ENCODE data around the gene MFN1.

The MFN1 gene

DNA sequence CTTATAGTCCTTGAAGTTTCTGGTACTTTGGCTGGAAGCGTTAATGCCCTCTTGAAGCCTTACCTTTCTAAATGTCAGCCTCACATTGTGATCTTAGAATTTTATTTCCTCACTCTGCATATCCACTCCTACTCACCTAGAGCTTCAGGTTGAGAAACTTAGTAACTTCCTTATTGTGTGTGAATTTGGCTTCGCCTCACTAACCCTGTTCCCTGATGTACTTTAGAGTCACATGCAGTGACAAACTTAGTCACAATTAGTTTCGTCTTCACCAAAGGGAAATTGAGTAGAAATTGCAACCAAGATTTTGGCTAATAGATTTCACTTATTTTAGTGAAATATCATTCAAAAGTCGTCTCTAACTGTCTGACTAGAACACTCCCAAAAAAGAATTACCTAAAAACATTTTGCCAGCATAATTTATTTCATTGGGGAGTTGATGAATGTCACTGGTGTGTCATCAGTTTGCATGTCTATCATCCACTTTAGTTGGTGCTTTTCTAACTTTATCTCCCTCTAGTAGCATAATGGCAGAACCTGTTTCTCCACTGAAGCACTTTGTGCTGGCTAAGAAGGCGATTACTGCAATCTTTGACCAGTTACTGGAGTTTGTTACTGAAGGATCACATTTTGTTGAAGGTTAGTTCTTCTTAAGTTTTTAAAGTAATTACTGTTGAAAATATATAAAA lies 960 bp downstream of the MFN1 start:
- no peak for DNase-seq

DNA sequence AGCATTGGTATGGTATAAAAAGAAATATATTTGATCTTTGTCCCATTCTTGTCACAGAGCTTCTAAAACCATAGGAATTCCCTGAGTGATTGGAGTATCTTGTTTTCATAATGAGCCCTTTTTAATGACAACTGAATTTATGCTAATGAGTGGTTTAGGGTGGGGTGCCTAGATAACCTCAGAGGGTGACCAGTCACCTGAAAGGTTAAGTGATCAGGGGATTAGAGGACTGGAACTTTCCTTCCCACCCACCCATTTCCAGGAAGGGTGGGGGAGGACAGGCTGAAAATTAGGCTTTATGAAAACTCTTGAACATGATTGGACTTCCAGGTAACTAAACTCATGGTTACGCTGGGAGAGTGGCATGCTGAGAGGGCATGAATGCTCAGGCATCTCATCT lies 8.5 kb downstream of the MFN1 start:
- no peak for DNase-seq

DNA sequence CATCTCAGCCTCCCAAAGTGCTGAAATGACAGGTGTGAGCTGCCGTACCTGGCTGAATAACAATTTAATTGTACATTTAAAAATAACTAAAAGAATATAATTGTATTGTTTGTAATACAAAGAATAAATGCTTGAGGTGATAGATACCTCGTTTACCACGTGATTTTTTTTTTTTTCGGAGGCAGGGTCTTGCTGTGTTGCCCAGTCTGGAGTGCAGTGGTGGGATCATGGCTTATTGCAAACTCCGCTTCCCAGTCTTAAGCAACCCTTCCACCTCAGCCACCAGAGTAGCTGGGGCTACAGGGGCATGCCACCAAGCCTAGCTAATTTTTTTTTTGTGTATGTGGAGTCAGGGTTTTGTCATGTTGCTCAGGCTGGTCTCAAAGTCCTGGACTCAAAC lies 15.8 kb downstream of the MFN1 start:
- no peak for DNase-seq

DNA sequence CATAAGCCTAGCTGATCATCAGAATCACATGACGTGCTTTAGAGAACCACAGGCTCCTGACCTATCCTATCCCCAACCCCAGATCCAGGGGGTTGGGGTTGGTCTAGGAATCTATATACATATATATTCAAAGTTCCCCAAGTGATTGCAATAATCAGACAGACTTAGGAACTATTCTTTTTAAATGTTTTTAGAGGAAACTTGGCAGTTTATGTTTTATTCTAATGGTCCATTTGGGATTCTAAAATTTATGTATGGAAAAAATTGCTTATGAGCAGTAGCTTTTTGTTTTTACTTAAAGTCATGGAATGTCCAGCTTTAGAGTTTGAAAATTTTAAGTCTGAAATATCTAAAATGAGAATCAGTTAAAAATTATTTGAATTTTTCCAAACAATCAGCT lies 22.1 kb downstream of the MFN1 start:
- DNase-seq = no peak

DNA sequence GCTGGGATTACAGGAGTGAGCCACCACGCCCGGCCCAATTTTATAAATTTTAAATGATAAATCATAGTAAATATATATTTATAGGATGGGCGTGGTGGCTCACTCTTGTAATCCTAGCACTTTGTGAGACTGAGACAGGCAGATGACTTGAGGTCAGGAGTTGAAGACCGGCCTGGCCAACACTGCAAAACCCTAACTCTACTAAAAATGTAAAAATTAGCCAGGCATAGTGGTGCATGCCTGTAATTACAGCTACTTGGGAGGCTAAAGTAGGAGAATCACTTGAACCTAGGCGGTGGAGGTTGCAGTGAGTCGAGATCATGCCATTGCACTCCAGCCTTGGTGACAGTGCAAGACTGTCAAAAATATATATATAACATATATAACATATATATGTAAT lies 26.4 kb downstream of the MFN1 start:
- no peak for DNase-seq

DNA sequence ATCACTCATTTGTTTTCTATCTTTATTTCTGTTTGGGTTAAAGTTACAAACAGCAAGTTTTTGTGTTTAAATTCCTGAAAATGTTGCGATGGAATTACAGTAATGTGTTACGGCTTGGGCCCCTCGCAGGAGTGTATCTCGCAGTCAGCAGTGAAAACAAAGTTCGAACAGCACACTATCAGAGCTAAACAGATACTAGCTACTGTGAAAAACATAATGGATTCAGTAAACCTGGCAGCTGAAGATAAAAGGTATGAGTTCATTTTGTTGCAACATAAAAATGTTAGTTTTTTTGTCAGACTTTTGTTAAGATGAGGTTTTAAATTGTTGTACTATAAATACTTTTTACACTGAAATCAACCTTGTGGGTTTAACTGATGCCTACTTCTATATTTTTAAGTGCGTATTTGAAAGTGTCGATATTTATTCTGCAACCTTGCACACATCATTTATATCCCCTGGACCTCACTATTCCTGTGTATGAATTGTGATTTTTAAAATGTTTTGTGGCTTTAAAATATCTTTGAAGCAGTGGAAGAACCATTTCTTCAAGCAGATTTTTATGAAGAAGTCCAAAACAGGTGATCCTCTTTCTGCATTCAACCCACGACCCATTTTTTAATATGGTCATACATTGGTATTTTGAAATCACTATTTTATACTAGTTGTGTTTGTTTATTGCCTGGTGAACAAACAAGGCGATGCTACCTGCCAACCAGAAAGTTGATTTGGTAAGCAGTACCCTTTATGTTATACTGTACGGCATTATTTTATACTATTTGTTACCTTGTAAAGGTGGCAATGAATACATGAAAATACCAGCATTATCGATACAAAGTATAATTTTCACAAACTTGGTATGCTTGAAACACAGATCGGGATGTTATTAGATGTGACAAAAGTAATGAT lies 27.8 kb downstream of the MFN1 start:
- no peak for DNase-seq

DNA sequence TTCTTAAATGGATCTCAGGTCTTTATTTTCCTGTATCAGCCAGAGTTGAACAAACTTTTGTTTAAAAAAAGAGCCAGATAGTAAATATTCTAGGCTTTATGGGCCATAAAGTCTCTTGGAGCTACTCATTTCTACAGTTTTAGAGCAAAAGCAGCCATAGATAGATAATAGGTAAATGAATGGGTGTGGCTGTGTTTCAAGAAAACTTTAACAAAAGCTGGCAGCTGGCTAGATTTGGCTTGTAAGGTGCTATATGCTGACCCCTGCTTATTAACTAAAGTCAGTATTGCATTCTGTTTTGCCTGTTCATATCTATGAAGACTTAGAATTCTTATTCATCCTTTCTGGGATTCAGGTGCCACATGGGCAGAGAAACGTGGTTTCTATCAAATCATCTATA lies 29.0 kb downstream of the MFN1 start:
- no peak for DNase-seq

DNA sequence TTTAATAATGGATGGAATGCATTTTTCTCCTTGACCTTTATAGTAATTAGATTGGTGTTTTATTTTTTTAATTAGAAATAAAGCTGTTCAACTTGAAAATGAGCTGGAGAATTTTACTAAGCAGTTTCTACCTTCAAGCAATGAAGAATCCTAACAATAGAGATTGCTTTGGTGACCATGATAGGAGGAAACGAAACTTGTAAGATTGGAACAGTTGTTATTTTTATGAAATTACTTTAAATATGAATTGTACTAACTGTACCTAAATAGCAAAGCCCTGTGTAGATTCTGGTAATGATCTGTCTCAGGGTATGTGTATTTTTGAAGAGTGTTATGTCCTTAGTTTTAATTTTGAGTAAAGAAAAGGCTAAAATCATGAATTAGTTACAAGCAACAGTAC lies 44.4 kb downstream of the MFN1 start:
- no peak for DNase-seq

DNA sequence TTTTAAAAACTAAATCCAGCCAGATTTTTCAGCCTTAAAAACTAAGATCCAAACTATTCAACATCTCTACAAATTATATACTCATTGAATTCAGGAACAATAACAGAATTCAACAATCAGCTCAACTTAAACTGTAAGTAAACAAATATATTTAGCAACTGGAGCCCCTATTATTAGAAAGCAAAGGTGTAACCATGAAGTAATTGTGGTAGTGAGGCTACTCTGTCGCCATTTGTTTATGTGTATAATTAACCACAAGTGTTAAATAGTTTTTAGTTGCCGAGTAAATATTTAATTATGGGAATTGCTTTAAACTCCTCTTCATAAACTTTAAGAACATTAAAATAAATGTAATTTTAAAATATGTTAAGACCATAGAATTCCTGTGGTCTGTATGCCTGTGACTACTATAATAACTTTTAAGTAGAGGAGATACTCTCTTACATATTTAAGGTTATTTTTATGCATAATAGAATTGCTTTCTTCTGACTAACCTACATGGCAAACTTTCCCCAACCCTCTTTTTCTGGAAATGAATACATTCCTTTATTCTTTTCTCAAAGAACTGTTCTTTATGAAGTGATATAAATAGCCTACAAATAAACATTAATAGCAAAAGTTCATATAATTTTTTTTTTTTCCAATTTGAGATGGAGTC lies 51.2 kb downstream of the MFN1 start:
- DNase-seq = no peak

DNA sequence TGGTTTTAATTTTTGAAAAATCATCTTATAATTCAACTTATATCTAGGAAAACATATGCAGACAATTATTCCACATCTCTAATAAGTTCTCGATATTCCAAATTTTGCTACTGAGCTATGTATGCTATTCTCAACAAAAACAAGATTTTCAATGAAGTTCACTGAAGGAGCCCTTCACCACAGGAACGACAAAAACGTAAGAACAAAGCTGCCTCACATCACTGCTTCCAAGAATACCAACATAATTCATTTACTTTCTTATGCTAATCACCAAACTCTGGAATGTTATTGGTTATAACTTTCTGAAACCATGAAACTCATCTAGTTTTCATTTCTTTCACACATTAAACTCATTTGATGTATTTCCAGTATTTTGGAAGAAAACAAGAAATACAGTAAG lies 54.1 kb downstream of the MFN1 start:
- DNase-seq = no peak

DNA sequence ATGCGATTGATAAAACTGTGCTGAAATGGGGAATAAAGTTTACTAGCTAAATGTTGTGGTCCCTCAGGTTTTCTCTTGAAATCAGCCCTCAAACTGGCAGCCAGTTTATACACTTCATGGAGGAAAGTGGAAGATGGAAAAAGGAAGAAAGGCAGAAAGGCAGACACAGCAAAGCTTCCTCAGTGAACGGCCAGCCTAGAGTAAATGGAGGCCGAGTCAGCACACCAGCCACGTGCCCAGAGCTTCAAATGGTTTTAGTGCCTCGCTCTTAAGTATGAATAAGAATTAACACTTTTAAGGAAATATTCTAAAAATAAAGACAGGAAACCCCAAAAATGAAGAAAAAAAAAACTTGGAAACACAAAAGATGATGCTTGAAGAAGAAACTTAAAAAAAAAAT lies 55.5 kb downstream of the MFN1 start:
- DNase-seq = no peak

DNA sequence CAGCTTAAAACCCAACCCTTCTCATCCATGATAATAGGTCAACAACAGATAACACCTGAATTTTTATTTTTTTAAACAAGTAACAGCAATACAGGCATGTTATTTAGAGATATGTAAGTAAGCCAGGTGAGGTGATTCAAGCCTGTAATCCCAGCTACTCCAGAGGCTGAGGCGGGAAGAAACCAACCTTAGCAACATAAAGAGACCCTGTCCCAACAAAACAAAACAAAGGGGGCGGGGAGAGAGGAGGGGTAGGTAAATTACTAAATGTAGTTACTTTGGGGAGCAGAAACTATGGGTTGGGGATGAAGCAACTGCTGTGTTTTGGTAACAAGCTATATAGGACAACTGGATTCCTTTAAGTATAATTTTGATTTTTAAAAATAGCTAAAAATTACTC lies 56.8 kb downstream of the MFN1 start:
- no peak for DNase-seq

DNA sequence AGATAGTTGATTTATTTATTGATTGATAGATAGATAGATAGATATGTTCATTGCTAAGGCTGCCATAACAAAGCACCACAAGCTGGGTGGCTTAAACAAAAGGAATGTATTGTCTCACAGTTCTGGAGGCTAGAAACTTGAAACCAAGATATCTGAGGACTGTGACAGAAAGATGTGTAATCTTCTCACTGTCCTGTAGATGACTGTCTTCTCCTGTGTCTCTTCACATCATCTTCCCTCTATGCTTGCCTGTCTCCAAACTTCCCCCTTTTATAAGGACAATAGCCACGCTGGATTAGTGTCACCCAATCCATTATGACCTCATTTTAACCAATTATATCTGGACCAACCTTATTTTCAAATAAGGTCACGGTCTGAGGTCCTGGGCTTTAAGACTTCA lies 62.8 kb downstream of the MFN1 start:
- DNase-seq = no peak

DNA sequence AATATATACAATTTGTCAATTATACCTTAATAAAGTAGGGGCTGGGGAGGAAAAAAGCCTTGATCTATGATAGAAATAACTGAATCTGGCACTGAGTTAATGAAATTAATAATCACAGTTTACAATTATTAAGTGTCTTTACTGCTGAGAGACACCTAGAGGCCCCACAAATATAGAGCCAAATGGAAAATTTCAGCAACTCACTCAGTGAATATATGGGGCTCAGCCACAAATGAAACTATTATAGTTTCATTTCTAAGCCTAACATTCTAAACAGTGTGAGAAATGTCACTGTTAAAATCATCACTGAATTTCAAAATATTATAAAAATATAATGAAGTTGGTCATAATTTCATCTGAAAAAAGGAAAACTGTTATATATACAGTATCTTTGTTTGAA lies 63.5 kb downstream of the MFN1 start:
- DNase-seq = no peak

DNA sequence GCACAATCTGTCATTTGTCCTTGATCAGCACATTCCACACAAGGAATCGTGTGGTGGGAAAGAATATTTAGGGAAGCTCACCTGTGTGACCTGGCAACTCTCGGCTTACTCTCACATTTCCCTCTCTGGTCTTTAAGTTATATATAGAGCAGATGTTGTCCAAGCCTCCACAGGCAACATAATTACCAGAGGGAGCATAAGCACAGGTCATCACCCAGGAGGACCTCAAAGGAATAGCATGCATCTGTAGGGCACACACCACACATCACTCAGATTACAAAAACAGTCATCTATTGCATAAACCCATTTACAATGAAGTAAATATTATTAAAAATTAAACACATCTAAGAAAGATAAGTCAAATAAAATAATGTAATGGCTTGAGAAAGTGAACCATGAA lies 67.3 kb downstream of the MFN1 start:
- no peak for DNase-seq

DNA sequence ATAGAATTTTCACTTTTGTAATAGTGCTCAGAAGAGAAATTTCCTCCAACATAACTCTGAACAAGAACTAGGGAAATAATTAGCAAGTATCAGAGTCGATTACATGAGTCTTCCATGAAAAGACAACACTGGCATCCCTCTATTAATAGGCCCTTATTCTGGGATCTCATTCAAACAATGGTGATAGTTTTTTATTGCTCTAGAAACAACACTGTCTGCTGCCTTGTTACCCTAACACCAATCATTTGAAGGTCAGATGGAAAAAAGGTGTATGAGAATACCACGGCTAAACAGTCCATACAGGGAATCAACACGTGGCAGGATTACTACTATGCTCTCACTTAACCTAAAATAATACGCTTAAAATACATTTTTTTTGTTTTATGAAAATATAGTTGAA lies 67.9 kb downstream of the MFN1 start:
- no peak for DNase-seq

DNA sequence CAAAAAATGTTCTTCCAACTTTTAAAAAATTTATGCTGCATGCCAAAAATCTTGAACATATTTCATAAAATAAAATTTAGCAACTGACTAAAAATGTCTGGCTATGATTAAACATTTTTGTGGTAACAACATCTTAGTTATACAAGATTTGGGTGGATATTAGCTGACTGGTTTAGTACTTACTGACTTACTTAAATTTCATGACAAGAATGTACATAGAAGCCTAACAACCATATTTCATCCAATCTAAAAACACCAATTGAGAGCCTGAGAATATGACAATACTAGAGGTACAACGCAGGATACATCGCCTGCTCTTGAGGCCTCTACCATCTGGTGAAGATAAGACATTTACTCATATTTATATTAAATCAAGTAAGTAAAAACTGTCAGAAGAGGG lies 69.2 kb downstream of the MFN1 start:
- no peak for DNase-seq

DNA sequence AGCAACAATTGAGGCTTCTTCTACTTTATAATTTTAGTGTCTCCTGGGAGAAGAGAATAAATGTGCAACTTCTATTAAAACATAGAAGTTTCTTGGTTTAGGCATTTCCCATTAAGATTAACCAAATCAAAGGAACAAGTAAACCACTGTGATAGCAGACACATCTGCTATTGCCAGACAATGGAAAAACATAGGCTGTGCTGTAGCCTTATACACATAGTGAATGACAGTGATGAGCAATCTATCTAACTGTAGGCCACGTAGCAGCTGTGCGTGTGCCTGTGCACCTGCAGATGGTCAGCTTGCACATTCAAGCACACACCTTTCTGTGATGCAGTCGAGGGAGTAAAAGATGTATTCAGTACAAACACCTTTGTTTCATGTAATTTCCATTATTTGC lies 71.1 kb downstream of the MFN1 start:
- DNase-seq = no peak

DNA sequence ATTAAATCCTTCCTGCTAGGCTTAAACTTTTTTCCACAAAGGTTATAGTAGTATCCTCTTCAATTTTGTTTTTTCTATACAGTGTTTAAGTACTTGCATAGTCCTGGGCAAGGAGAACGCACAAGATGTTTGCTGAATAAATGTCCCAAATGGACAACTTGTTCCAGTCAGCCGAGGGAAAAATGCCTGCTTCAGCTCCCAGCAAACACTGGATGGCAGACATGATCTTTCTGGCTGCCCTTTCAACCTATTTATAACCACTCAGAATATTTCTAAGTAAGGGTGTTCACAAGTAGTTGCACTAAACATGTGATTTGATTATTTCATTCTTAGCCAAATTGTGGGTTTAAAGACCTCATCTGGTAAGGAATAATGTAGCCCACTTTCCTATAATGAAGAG lies 74.0 kb downstream of the MFN1 start:
- no peak for DNase-seq

DNA sequence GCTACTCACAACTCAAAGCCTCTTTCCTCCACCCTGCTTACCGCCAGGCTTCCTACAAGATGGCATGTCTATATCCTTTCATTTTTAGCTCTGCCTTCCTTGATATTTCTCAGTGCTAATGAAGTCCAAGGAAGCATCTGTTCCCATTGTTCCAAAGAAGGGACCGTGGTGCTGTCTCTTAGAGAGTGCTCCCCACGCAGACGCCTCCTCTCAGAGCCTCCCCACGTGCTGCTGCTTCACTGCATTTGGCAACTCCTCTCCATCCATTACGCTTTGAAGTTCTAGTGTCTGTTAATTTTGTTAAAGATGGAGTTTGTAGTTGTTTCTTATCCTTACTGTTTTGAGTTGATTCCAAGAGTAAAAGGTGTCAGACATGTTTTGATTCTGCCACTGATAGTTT lies 77.6 kb downstream of the MFN1 start:
- no peak for DNase-seq

DNA sequence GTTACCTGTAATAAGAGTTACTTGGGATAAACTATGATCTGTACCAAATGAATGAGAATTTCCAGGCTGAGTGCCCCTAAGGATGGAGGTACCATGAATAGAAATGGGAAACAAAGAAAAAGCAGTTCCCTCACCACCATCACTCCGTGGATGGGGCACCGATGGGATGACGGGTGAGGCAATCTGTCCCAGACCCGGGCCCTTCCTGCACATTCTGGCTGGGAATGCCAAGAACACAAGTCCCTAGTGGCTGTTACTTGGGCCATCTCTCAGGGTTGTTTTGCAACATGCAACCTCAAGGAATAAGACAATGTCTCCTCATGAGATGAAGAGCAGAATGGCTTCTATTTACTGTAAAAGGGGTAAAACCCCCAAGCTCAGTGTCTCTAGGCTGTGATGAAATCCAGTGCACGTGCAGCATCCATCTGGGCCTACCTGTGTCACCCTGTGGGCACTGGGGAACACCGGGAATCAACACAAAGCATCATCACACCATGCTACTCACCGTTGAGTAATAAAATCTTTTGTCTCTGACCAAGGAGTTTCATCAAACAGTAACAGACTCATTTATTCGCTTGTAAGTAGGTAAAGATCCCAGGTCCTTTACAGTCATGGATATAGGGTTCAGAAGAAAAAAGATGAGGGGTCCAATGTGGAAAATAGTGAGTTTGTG lies 81.5 kb downstream of the MFN1 start:
- no peak for DNase-seq

DNA sequence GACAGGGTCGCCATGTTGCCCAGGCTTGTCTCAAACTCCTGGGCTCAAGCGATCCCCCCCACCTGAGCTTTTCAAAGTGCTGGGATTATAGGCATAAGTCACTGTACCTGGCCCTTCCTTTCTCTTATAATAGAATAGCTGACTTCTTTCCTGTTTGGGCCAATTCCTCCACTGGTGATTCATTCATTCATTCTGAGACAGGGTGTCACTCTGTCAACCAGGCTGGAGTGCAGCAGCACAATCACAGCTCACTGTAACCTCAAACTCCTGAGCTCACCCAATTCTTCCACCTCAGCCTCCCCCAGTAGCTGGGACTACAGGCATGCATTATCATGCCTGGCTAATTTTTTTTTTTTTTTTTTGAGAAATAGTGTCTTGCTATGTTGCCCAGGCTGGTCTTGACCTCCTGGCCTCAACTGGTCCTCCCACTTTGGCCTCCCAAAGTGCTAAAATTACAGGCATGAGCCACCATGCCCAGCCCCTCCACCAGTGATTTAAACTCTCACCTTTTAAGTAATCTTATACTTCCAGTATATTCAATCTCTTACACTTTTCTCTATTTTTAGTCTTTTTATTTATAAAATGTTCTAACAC lies 82.9 kb downstream of the MFN1 start:
- DNase-seq = no peak

DNA sequence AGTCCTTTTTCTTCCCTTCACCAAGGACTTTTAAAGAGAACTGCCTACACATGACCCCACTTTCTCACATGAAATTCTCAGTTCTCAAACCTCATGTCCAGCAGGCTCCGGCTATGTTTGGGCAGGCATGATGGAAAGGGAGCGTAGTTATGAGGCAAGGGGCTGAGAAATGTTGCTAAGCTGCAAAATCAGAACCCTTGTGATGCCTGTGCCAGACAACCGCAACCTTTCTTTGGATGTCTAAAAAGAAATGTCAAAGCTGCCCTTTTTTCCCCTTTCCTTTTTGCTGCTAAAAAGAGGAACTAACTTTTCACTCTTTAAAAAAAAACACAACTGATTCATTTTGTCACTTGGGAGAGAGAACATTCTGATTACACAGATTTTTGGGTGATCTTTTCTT lies 84.5 kb downstream of the MFN1 start:
- DNase-seq = no peak

Data from CD4-positive, alpha-beta T cell treated with Interleukin-12 subunit alpha and Interleukin-12 subunit beta, for 1 hour (primary cell).